WTC11 (cell line): ENCODE data around the gene RPS6KA2. TPM values are rescaled to one million over a fixed set of nuclear protein-coding genes. Genes with fewer than 3 reads are reported as not detected.

Experiments
- ATAC-seq: fragments of 200-7000 bp; cut with Tn5 transposase; 2 replicates; pipeline ENCODE4 v1.10.0; 2021; ENCODE audit warnings: mild to moderate bottlenecking, moderate library complexity
- CTCF ChIA-PET: fragments of 300-600 bp; sonication (Branson Sonifier 250); formaldehyde crosslinking; loops from one replicate; lab custom pipeline; 2021; ENCODE audit warnings: antibody characterized with exemption; lab: Charles Lee
- POLR2A ChIA-PET: fragments of 350-600 bp; sonication (Branson Sonifier 250); formaldehyde crosslinking; loops from one replicate; lab custom pipeline; 2021; ENCODE audit warnings: antibody characterized with exemption; lab: Charles Lee
- DNase-seq: peaks from one replicate; pipeline ENCODE4 v3.0.0; 2021; ENCODE audit warnings: low spot score
- H3K27ac Mint-ChIP-seq: 2 replicates; pipeline ENCODE4 v1.8.0; 2021; ENCODE audit warnings: mixed read lengths
- H3K27me3 Mint-ChIP-seq: 2 replicates; pipeline ENCODE4 v1.8.0; 2021; ENCODE audit warnings: low read depth, mild to moderate bottlenecking, moderate library complexity, mixed read lengths
- H3K36me3 Mint-ChIP-seq: 2 replicates; pipeline ENCODE4 v1.8.0; 2021; ENCODE audit warnings: mixed read lengths
- H3K4me1 Mint-ChIP-seq: 2 replicates; pipeline ENCODE4 v1.8.0; 2022; ENCODE audit warnings: mixed read lengths
- H3K4me3 Mint-ChIP-seq: 2 replicates; pipeline ENCODE4 v1.8.0; 2021; ENCODE audit warnings: mild to moderate bottlenecking, moderate library complexity, mixed read lengths
- H3K9me3 Mint-ChIP-seq: 2 replicates; pipeline ENCODE4 v1.8.0; 2021; ENCODE audit warnings: mixed read lengths
- ATF2 ChIP-seq: sonication (generic); formaldehyde crosslinking; IDR thresholded peaks from 2 replicates; pipeline ENCODE4 v1.8.1; 2022; ENCODE audit warnings: low read depth, missing genetic modification reagents, borderline replicate concordance
- ATF3 ChIP-seq: sonication (generic); formaldehyde crosslinking; conservative IDR thresholded peaks from 2 replicates; pipeline ENCODE4 v1.8.1; 2022; ENCODE audit warnings: mild to moderate bottlenecking, missing genetic modification reagents
- CREB1 ChIP-seq: sonication (generic); formaldehyde crosslinking; IDR thresholded peaks from 2 replicates; pipeline ENCODE4 v1.8.0; 2023; ENCODE audit warnings: mild to moderate bottlenecking, missing genetic modification reagents
- IRF1 ChIP-seq: sonication (generic); formaldehyde crosslinking; IDR thresholded peaks from 2 replicates; pipeline ENCODE4 v1.8.0; 2023; ENCODE audit warnings: missing genetic modification reagents
- NR1H2 ChIP-seq: sonication (generic); formaldehyde crosslinking; IDR thresholded peaks from 2 replicates; pipeline ENCODE4 v1.9.0; 2021; ENCODE audit warnings: mild to moderate bottlenecking, moderate library complexity, missing genetic modification reagents
- OVOL2 ChIP-seq: fragments of 250-450 bp; sonication (Bioruptor Pico); IDR thresholded peaks from 2 replicates; pipeline ENCODE4 v1.9.0; 2021; ENCODE audit warnings: mild to moderate bottlenecking, borderline replicate concordance
- PRRX2 ChIP-seq: fragments of 250-450 bp; sonication (Bioruptor Pico); IDR thresholded peaks from 2 replicates; pipeline ENCODE4 v1.8.0; 2021; ENCODE audit warnings: mild to moderate bottlenecking
- STAT6 ChIP-seq: sonication (generic); formaldehyde crosslinking; conservative IDR thresholded peaks from 2 replicates; pipeline ENCODE4 v1.8.1; 2023; ENCODE audit warnings: mild to moderate bottlenecking, low read depth, missing genetic modification reagents, moderate library complexity
- ZNF219 ChIP-seq: sonication (generic); formaldehyde crosslinking; IDR thresholded peaks from 2 replicates; pipeline ENCODE4 v1.8.0; 2023; ENCODE audit warnings: missing genetic modification reagents, mild to moderate bottlenecking, borderline replicate concordance
- ZNF232 ChIP-seq: sonication (generic); formaldehyde crosslinking; IDR thresholded peaks from 2 replicates; pipeline ENCODE4 v1.8.0; 2022; ENCODE audit warnings: mild to moderate bottlenecking, missing genetic modification reagents
- ZNF263 ChIP-seq: sonication (generic); formaldehyde crosslinking; IDR thresholded peaks from 2 replicates; pipeline ENCODE4 v1.8.1; 2022; ENCODE audit warnings: low read depth, mild to moderate bottlenecking, moderate library complexity, missing genetic modification reagents
- ZNF317 ChIP-seq: sonication (generic); formaldehyde crosslinking; IDR thresholded peaks from 2 replicates; pipeline ENCODE4 v1.8.1; 2023; ENCODE audit warnings: low read depth, mild to moderate bottlenecking, moderate library complexity, missing genetic modification reagents, borderline replicate concordance
- ZNF416 ChIP-seq: fragments of 250-450 bp; sonication (Bioruptor Pico); IDR thresholded peaks from 2 replicates; pipeline ENCODE4 v1.9.0; 2021; ENCODE audit warnings: mild to moderate bottlenecking, inconsistent platforms
- ZSCAN18 ChIP-seq: fragments of 250-450 bp; sonication (Bioruptor Pico); IDR thresholded peaks from 2 replicates; pipeline ENCODE4 v2.1.2; 2022; ENCODE audit warnings: mild to moderate bottlenecking, moderate library complexity
- total RNA-seq: library from RNA; stranded (reverse); gene quantifications from 3 replicates; pipeline ENCODE4 v1.2.3, GENCODE V29; 2021
- TF ChIP-seq, protein P1 (sequence below): fragments of 250-450 bp; sonication (Bioruptor Pico); IDR thresholded peaks from 2 replicates; pipeline ENCODE4 v1.9.0; 2021; ENCODE audit warnings: mild to moderate bottlenecking
- TF ChIP-seq, protein P2 (sequence below): sonication (generic); formaldehyde crosslinking; IDR thresholded peaks from 2 replicates; pipeline ENCODE4 v1.8.1; 2022; ENCODE audit warnings: low read depth, mild to moderate bottlenecking, moderate library complexity, missing genetic modification reagents, borderline replicate concordance
- TF ChIP-seq, protein P3 (sequence below): fragments of 250-450 bp; sonication (Bioruptor Pico); IDR thresholded peaks from 2 replicates; pipeline ENCODE4 v1.9.0; 2021; ENCODE audit warnings: mild to moderate bottlenecking, borderline replicate concordance

The RPS6KA2 gene
- total RNA-seq, 1 experiment from 2014 or later: 24.2 TPM

DNA sequence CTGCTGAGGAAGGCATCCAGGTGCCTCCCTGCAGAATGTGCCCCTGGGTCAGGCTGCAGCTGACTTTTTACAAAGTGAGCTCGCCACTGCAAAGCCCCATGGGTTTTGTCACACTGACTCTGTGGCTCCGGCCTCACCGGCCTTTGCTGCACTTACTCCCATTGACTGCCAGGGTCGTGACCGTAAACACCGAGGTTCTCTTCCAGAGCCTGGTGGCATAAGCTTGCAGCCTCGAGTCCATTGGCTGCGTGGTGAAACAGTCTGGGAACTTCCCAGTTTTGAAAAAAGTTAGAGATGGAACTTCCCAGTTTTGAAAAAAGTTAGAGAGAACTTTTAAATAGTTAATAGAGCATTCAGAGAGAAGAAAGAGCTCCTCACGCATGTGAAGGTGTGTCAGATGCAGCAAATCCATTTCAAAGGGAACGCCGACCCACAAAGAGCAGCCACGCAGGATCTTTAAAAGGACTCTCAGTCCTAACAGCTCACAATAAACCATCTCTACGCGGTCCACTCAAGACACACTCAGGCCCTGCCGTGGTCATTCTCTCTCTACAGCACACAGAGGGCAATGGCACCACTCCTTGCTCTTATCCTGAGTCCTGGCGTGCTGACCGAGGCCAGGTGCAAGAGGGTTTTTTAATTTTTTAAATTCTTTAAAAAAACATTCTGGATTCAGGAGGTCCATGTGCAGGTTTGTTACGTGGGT lies 53.4 kb downstream of the RPS6KA2 start:
- ChIA-PET CTCF (interaction anchor here (1.4 to 1.8 kb wide), 5 partner anchors 22 to 201 kb away, joined by 4 to 8 read pairs (median 5); no protein-coding TSS in a partner anchor), POLR2A (interaction anchor here (1.4 to 1.6 kb wide), 2 partner anchors 18 to 30 kb away, joined by 3 read pairs; no protein-coding TSS in a partner anchor)
- Mint-ChIP-seq H3K4me1 (peaks cover 42% of the 10 kb centered on the region), H3K4me3 (no peak overlapping the region), H3K9me3 (peaks cover 37% of the 10 kb centered on the region), H3K36me3 (peaks cover 38% of the 10 kb centered on the region), H3K27ac (peak overlapping the region; percentile 82), H3K27me3 (peaks cover 5% of the 10 kb centered on the region; the same call in 1 of the 2 replicates)
- DNase-seq (no peak), ATAC-seq (peak; percentile 17)
- no peak for TF ChIP-seq ZNF317 (CRISPR knock-in tag)
- TF ChIP-seq STAT6 (CRISPR knock-in tag): no peak
- no peak for TF ChIP-seq CREB1 (CRISPR knock-in tag)
- TF ChIP-seq ZNF263 (CRISPR knock-in tag): no peak
- no peak for TF ChIP-seq NR1H2 (CRISPR knock-in tag)
- TF ChIP-seq ZNF219 (CRISPR knock-in tag): no peak
- no peak for TF ChIP-seq ZNF416
- no peak for TF ChIP-seq PRRX2
- no peak for TF ChIP-seq ZSCAN18 (CRISPR knock-in tag)
- no peak for TF ChIP-seq ATF3 (CRISPR knock-in tag)
- TF ChIP-seq IRF1: no peak
- TF ChIP-seq, protein P1, sequence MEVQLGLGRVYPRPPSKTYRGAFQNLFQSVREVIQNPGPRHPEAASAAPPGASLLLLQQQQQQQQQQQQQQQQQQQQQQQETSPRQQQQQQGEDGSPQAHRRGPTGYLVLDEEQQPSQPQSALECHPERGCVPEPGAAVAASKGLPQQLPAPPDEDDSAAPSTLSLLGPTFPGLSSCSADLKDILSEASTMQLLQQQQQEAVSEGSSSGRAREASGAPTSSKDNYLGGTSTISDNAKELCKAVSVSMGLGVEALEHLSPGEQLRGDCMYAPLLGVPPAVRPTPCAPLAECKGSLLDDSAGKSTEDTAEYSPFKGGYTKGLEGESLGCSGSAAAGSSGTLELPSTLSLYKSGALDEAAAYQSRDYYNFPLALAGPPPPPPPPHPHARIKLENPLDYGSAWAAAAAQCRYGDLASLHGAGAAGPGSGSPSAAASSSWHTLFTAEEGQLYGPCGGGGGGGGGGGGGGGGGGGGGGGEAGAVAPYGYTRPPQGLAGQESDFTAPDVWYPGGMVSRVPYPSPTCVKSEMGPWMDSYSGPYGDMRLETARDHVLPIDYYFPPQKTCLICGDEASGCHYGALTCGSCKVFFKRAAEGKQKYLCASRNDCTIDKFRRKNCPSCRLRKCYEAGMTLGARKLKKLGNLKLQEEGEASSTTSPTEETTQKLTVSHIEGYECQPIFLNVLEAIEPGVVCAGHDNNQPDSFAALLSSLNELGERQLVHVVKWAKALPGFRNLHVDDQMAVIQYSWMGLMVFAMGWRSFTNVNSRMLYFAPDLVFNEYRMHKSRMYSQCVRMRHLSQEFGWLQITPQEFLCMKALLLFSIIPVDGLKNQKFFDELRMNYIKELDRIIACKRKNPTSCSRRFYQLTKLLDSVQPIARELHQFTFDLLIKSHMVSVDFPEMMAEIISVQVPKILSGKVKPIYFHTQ (CRISPR knock-in tag): no peak
- no peak for TF ChIP-seq ATF2 (CRISPR knock-in tag)
- TF ChIP-seq, protein P2, sequence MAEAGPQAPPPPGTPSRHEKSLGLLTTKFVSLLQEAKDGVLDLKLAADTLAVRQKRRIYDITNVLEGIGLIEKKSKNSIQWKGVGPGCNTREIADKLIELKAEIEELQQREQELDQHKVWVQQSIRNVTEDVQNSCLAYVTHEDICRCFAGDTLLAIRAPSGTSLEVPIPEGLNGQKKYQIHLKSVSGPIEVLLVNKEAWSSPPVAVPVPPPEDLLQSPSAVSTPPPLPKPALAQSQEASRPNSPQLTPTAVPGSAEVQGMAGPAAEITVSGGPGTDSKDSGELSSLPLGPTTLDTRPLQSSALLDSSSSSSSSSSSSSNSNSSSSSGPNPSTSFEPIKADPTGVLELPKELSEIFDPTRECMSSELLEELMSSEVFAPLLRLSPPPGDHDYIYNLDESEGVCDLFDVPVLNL: no peak
- TF ChIP-seq, protein P3, sequence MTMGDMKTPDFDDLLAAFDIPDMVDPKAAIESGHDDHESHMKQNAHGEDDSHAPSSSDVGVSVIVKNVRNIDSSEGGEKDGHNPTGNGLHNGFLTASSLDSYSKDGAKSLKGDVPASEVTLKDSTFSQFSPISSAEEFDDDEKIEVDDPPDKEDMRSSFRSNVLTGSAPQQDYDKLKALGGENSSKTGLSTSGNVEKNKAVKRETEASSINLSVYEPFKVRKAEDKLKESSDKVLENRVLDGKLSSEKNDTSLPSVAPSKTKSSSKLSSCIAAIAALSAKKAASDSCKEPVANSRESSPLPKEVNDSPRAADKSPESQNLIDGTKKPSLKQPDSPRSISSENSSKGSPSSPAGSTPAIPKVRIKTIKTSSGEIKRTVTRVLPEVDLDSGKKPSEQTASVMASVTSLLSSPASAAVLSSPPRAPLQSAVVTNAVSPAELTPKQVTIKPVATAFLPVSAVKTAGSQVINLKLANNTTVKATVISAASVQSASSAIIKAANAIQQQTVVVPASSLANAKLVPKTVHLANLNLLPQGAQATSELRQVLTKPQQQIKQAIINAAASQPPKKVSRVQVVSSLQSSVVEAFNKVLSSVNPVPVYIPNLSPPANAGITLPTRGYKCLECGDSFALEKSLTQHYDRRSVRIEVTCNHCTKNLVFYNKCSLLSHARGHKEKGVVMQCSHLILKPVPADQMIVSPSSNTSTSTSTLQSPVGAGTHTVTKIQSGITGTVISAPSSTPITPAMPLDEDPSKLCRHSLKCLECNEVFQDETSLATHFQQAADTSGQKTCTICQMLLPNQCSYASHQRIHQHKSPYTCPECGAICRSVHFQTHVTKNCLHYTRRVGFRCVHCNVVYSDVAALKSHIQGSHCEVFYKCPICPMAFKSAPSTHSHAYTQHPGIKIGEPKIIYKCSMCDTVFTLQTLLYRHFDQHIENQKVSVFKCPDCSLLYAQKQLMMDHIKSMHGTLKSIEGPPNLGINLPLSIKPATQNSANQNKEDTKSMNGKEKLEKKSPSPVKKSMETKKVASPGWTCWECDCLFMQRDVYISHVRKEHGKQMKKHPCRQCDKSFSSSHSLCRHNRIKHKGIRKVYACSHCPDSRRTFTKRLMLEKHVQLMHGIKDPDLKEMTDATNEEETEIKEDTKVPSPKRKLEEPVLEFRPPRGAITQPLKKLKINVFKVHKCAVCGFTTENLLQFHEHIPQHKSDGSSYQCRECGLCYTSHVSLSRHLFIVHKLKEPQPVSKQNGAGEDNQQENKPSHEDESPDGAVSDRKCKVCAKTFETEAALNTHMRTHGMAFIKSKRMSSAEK: no peak
- no peak for TF ChIP-seq OVOL2
- TF ChIP-seq ZNF232: no peak
